Measurements from ENCODE around the gene GRB10. TPM values are rescaled to one million over a fixed set of nuclear protein-coding genes. Genes with fewer than 3 reads are reported as not detected.

GRB10 gene
- total RNA-seq, 5 donors from 2014 or later (not counting 1 experiment from before 2014, with no cell fraction given), result 7.1 to 11.1 (median 10.1) TPM

GRCh38 chr7:50565977-50566376 lies 216.7 kb downstream of the GRB10 start:
- no peaks in the 10 kb centered on the region for H3K36me3 Mint-ChIP-seq
- peaks cover 0 to 4% (median 3%) of the 10 kb centered on the region in 3 donors for H3K9me3 Mint-ChIP-seq
- ChIA-PET POLR2A (no interaction called here), CTCF (interaction anchor here in 1 of 2 donors (0.6 kb wide), 1 partner anchor 473 kb away, joined by 3 read pairs; no protein-coding TSS in a partner anchor)
- H3K9me3 ChIP-seq, result no peaks in the 10 kb centered on the region
- peaks cover 18 to 22% of the 10 kb centered on the region in 2 donors for H3K27me3 Mint-ChIP-seq
- H3K27ac ChIP-seq (ENCODE audit: low read length), result no peak overlapping the region
- no peak for DNase-seq
- H3K4me1 ChIP-seq (ENCODE audit: control insufficient read depth in 1 of 2, extremely low read depth in 1 of 2, insufficient read depth in 2 of 2, low read length in 2 of 2), result no peaks in the 10 kb centered on the region
- no peak overlapping the region for H3K27ac Mint-ChIP-seq
- H3K36me3 ChIP-seq (ENCODE audit: control insufficient read depth in 2 of 2, extremely low read depth in 1 of 2, insufficient read depth in 1 of 2, low read length in 1 of 2), result no peaks in the 10 kb centered on the region
- ATAC-seq (replicated peaks in 1 of 4), result no peak
- H3K4me3 Mint-ChIP-seq, result no peak overlapping the region
- H3K4me3 ChIP-seq (ENCODE audit: control insufficient read depth in 1 of 2, extremely low read depth in 1 of 2, low read length in 1 of 2), result no peak overlapping the region
- WGBS (ENCODE audit: insufficient coverage), result 58% methylated on average over 3 of the region's 5 CpGs
- no peaks in the 10 kb centered on the region for H3K4me1 Mint-ChIP-seq
- H3K27me3 ChIP-seq (replicated peaks in 1 of 2; ENCODE audit: control insufficient read depth in 2 of 2, extremely low read depth in 1 of 2, insufficient read depth in 2 of 2, low read length in 1 of 2), result peaks cover 0 to 11% of the 10 kb centered on the region in 2 experiments

- Histone ChIP-seq H3K4me1 (ENCODE audit: control insufficient read depth in 1 of 2, extremely low read depth in 1 of 2, insufficient read depth in 2 of 2, low read length in 2 of 2) (no peaks in the 10 kb centered on the region), H3K27ac (ENCODE audit: low read length) (no peak overlapping the region), H3K9me3 (no peaks in the 10 kb centered on the region), H3K36me3 (ENCODE audit: control insufficient read depth in 2 of 2, extremely low read depth in 1 of 2, insufficient read depth in 1 of 2, low read length in 1 of 2) (no peaks in the 10 kb centered on the region), H3K4me3 (ENCODE audit: control insufficient read depth in 1 of 2, extremely low read depth in 1 of 2, low read length in 1 of 2) (no peak overlapping the region), H3K27me3 (replicated peaks in 1 of 2; ENCODE audit: control insufficient read depth in 2 of 2, extremely low read depth in 1 of 2, insufficient read depth in 2 of 2, low read length in 1 of 2) (peaks cover 0 to 16% of the 10 kb centered on the region in 2 experiments)
- H3K4me3 Mint-ChIP-seq, result no peak overlapping the region
- no peak for DNase-seq
- no peak overlapping the region for H3K27ac Mint-ChIP-seq
- no peaks in the 10 kb centered on the region for H3K36me3 Mint-ChIP-seq
- no peaks in the 10 kb centered on the region for H3K4me1 Mint-ChIP-seq
- POLR2A ChIA-PET, result no interaction called here
- peaks cover 18 to 22% of the 10 kb centered on the region in 2 donors for H3K27me3 Mint-ChIP-seq
- ATAC-seq (replicated peaks in 1 of 4), result no peak
- WGBS (ENCODE audit: insufficient coverage), result 100% methylated on average over 1 of the region's 2 CpGs
- CTCF ChIA-PET, result interaction anchor here in 1 of 2 donors (0.6 kb wide), 1 partner anchor 473 kb away, joined by 3 read pairs; no protein-coding TSS in a partner anchor
- H3K9me3 Mint-ChIP-seq, result peaks cover 0 to 2% (median 2%) of the 10 kb centered on the region in 3 donors
Observed at GRCh38 chr7:50565559-50565916, 217.2 kb downstream of the GRB10 start.

GRCh38 chr7:50564640-50565558 lies 217.8 kb downstream of the GRB10 start, which contains the start of gene DDC:
TSS of gene DDC (minus strand) at chr7:50565405. CDS start at chr7:50544085, 21,320 bp downstream.
- Mint-ChIP-seq H3K4me3 (no peak within 1 kb of the TSS), H3K27ac (no peak within 1 kb of the TSS), H3K36me3 (no peaks in the 10 kb centered on the region), H3K4me1 (no peaks in the 10 kb centered on the region), H3K27me3 (peaks cover 18 to 22% of the 10 kb centered on the region in 2 donors), H3K9me3 (no peaks in the 10 kb centered on the region)
- no peak for ATAC-seq (replicated peaks in 1 of 4)
- POLR2A ChIA-PET, result no interaction called here
- peaks cover 0 to 22% of the 10 kb centered on the region in 2 experiments for H3K27me3 ChIP-seq (replicated peaks in 1 of 2; ENCODE audit: control insufficient read depth in 2 of 2, extremely low read depth in 1 of 2, insufficient read depth in 2 of 2, low read length in 1 of 2)
- H3K4me3 ChIP-seq (ENCODE audit: control insufficient read depth in 1 of 2, extremely low read depth in 1 of 2, low read length in 1 of 2), result no peak within 1 kb of the TSS
- no peaks in the 10 kb centered on the region for H3K36me3 ChIP-seq (ENCODE audit: control insufficient read depth in 2 of 2, extremely low read depth in 1 of 2, insufficient read depth in 1 of 2, low read length in 1 of 2)
- 52% methylated on average over 2 of the region's 8 CpGs for WGBS (ENCODE audit: insufficient coverage)
- DNase-seq, result no peak
- CTCF ChIA-PET, result no interaction called here
- no peak within 1 kb of the TSS for H3K27ac ChIP-seq (ENCODE audit: low read length)
- H3K4me1 ChIP-seq (ENCODE audit: control insufficient read depth in 1 of 2, extremely low read depth in 1 of 2, insufficient read depth in 2 of 2, low read length in 2 of 2), result no peaks in the 10 kb centered on the region
- no peaks in the 10 kb centered on the region for H3K9me3 ChIP-seq

GRCh38 chr7:50564171-50564570 lies 218.5 kb downstream of the GRB10 start:
- Mint-ChIP-seq H3K4me3 (no peak overlapping the region), H3K27ac (no peak overlapping the region), H3K9me3 (no peaks in the 10 kb centered on the region), H3K4me1 (no peaks in the 10 kb centered on the region), H3K36me3 (no peaks in the 10 kb centered on the region), H3K27me3 (peaks cover 18 to 22% of the 10 kb centered on the region in 2 donors)
- POLR2A ChIA-PET, result no interaction called here
- CTCF ChIA-PET, result no interaction called here
- no peak overlapping the region for H3K27ac ChIP-seq (ENCODE audit: low read length)
- ATAC-seq (replicated peaks in 1 of 4) (no peak), DNase-seq (no peak)
- H3K36me3 ChIP-seq (ENCODE audit: control insufficient read depth in 2 of 2, extremely low read depth in 1 of 2, insufficient read depth in 1 of 2, low read length in 1 of 2), result no peaks in the 10 kb centered on the region
- peaks cover 0 to 28% of the 10 kb centered on the region in 2 experiments for H3K27me3 ChIP-seq (replicated peaks in 1 of 2; ENCODE audit: control insufficient read depth in 2 of 2, extremely low read depth in 1 of 2, insufficient read depth in 2 of 2, low read length in 1 of 2)
- 100% methylated on average over 3 of the region's 8 CpGs for WGBS (ENCODE audit: insufficient coverage)
- no peak overlapping the region for H3K4me3 ChIP-seq (ENCODE audit: control insufficient read depth in 1 of 2, extremely low read depth in 1 of 2, low read length in 1 of 2)
- no peaks in the 10 kb centered on the region for H3K4me1 ChIP-seq (ENCODE audit: control insufficient read depth in 1 of 2, extremely low read depth in 1 of 2, insufficient read depth in 2 of 2, low read length in 2 of 2)
- H3K9me3 ChIP-seq, result no peaks in the 10 kb centered on the region

- no peak overlapping the region for H3K4me3 Mint-ChIP-seq
- peaks cover 27 to 37% of the 10 kb centered on the region in 2 donors for H3K27me3 Mint-ChIP-seq
- H3K36me3 ChIP-seq (ENCODE audit: control insufficient read depth in 2 of 2, extremely low read depth in 1 of 2, insufficient read depth in 1 of 2, low read length in 1 of 2), result no peaks in the 10 kb centered on the region
- no peak for DNase-seq
- H3K27ac Mint-ChIP-seq, result no peak overlapping the region
- no peaks in the 10 kb centered on the region for H3K9me3 Mint-ChIP-seq
- peaks cover 0 to 35% of the 10 kb centered on the region in 2 experiments for H3K27me3 ChIP-seq (replicated peaks in 1 of 2; ENCODE audit: control insufficient read depth in 2 of 2, extremely low read depth in 1 of 2, insufficient read depth in 2 of 2, low read length in 1 of 2)
- no peaks in the 10 kb centered on the region for H3K36me3 Mint-ChIP-seq
- no peaks in the 10 kb centered on the region for H3K4me1 ChIP-seq (ENCODE audit: control insufficient read depth in 1 of 2, extremely low read depth in 1 of 2, insufficient read depth in 2 of 2, low read length in 2 of 2)
- no peak overlapping the region for H3K4me3 ChIP-seq (ENCODE audit: control insufficient read depth in 1 of 2, extremely low read depth in 1 of 2, low read length in 1 of 2)
- ChIA-PET CTCF (interaction anchor here in 1 of 2 donors (0.5 kb wide), 1 partner anchor 143 kb away, joined by 3 read pairs; no protein-coding TSS in a partner anchor), POLR2A (no interaction called here)
- H3K27ac ChIP-seq (ENCODE audit: low read length), result no peak overlapping the region
- ATAC-seq (replicated peaks in 1 of 4), result no peak
- H3K9me3 ChIP-seq, result no peaks in the 10 kb centered on the region
- no peaks in the 10 kb centered on the region for H3K4me1 Mint-ChIP-seq
- WGBS (ENCODE audit: insufficient coverage), result 76% methylated on average over 2 of the region's 5 CpGs
Observed at GRCh38 chr7:50562136-50562535, 220.6 kb downstream of the GRB10 start.

- DNase-seq, result no peak
- Mint-ChIP-seq H3K27me3 (peaks cover 35 to 43% of the 10 kb centered on the region in 2 donors), H3K9me3 (no peaks in the 10 kb centered on the region), H3K27ac (no peak overlapping the region), H3K4me3 (no peak overlapping the region), H3K36me3 (no peaks in the 10 kb centered on the region), H3K4me1 (no peaks in the 10 kb centered on the region)
- CTCF ChIA-PET, result no interaction called here
- H3K36me3 ChIP-seq (ENCODE audit: control insufficient read depth in 2 of 2, extremely low read depth in 1 of 2, insufficient read depth in 1 of 2, low read length in 1 of 2), result no peaks in the 10 kb centered on the region
- H3K9me3 ChIP-seq, result no peaks in the 10 kb centered on the region
- no peak overlapping the region for H3K4me3 ChIP-seq (ENCODE audit: control insufficient read depth in 1 of 2, extremely low read depth in 1 of 2, low read length in 1 of 2)
- H3K4me1 ChIP-seq (ENCODE audit: control insufficient read depth in 1 of 2, extremely low read depth in 1 of 2, insufficient read depth in 2 of 2, low read length in 2 of 2), result no peaks in the 10 kb centered on the region
- no peak for ATAC-seq (replicated peaks in 1 of 4)
- POLR2A ChIA-PET, result no interaction called here
- peaks cover 0 to 36% of the 10 kb centered on the region in 2 experiments for H3K27me3 ChIP-seq (replicated peaks in 1 of 2; ENCODE audit: control insufficient read depth in 2 of 2, extremely low read depth in 1 of 2, insufficient read depth in 2 of 2, low read length in 1 of 2)
- 70% methylated on average over 4 of the region's 9 CpGs for WGBS (ENCODE audit: insufficient coverage)
- no peak overlapping the region for H3K27ac ChIP-seq (ENCODE audit: low read length)
Observed at GRCh38 chr7:50560865-50561351, 221.8 kb downstream of the GRB10 start.
